ENCODE data around the gene MORC4. TPM values are rescaled to one million over a fixed set of nuclear protein-coding genes. Genes with fewer than 3 reads are reported as not detected.
A peak's percentile ranks its signal among the peaks of the same experiment; 100 is the strongest.

MORC4 gene
- 16.3 TPM for total RNA-seq
- long read RNA-seq, transcript MORC4-202 (17 exons, 3,834 nt), result major isoform, 19 of 54 reads
- long read RNA-seq, transcript MORC4-201 (17 exons, 2,940 nt), result minor isoform, 10 of 54 reads
- long read RNA-seq, partial matches to known transcripts, result 7 of 54 reads
- long read RNA-seq, other reads (novel, unspliced or antisense), result 18 of 54 reads

DNA sequence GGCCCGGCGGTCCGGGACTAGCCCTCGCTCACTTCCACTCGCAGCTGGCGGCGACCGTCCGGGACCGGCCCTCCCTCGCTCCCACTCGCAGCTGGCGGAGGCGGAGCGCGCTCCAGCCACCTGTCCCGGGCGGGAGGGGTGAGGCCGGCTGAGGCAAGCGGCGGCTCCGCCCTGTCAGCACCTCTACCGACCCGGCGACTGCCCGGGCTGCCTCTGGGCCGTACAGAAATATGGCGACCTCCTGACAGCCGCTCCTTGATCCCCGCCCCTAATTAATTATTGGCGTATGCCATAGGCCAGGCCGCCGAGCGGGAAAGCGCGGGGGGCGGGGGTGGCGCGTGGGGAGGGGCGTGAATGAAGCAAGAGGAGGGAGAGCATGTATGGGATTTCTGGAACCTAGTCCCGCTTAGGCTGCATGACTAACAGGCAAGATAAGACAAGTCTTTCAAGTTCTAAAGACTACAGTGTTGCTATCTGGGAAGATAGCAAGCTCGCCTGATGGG lies at the start of gene MORC4:
Gene MORC4, minus strand, starts transcription at position 200 of the 503 bp plus-strand sequence. CDS start 243 bp downstream, outside the sequence.
- Histone ChIP-seq H3K4me3 (peak within 1 kb of the TSS; percentile 58), H3K27me3 (no peaks in the 10 kb centered on the region), H3K4me1 (no peaks in the 10 kb centered on the region), H3K27ac (peak within 1 kb of the TSS; percentile 42), H3K36me3 (no peaks in the 10 kb centered on the region), H3K9me3 (no peaks in the 10 kb centered on the region)
- intact Hi-C loops (cut with DNase I), result no loop called here
- TF ChIP-seq, protein P1, sequence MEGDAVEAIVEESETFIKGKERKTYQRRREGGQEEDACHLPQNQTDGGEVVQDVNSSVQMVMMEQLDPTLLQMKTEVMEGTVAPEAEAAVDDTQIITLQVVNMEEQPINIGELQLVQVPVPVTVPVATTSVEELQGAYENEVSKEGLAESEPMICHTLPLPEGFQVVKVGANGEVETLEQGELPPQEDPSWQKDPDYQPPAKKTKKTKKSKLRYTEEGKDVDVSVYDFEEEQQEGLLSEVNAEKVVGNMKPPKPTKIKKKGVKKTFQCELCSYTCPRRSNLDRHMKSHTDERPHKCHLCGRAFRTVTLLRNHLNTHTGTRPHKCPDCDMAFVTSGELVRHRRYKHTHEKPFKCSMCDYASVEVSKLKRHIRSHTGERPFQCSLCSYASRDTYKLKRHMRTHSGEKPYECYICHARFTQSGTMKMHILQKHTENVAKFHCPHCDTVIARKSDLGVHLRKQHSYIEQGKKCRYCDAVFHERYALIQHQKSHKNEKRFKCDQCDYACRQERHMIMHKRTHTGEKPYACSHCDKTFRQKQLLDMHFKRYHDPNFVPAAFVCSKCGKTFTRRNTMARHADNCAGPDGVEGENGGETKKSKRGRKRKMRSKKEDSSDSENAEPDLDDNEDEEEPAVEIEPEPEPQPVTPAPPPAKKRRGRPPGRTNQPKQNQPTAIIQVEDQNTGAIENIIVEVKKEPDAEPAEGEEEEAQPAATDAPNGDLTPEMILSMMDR (IDR thresholded peaks at IDR 0.05), result no peak
- ATAC-seq (peak; percentile 97), DNase-seq (peak; percentile 90)

DNA sequence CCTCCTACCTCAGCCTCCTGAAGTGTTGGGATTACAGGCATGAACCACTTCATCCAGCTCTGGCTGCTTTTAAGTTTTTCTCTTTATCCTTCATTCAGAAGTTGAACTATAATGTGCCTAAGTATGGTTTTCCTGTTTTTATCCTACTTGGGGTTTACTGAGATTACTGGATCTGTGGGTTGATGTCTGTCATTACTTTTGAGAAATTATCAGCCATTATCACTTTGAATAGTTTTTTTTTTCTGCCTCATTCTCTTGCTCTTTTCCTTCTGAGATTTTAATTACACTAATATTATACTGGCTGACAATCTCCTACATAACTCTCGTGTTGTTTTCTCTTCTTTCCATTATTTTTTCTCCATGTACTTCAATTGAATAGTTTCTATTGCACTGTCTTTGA lies 47.6 kb upstream of the MORC4 start:
- H3K4me3 ChIP-seq, result no peak overlapping the region
- TF ChIP-seq, protein P1 (IDR thresholded peaks at IDR 0.05), result no peak
- no peak overlapping the region for H3K27ac ChIP-seq
- no peaks in the 10 kb centered on the region for H3K36me3 ChIP-seq
- no peak for DNase-seq
- no peaks in the 10 kb centered on the region for H3K4me1 ChIP-seq
- no peaks in the 10 kb centered on the region for H3K9me3 ChIP-seq
- ATAC-seq, result no peak
- intact Hi-C loops (cut with DNase I), result no loop called here
- no peaks in the 10 kb centered on the region for H3K27me3 ChIP-seq

DNA sequence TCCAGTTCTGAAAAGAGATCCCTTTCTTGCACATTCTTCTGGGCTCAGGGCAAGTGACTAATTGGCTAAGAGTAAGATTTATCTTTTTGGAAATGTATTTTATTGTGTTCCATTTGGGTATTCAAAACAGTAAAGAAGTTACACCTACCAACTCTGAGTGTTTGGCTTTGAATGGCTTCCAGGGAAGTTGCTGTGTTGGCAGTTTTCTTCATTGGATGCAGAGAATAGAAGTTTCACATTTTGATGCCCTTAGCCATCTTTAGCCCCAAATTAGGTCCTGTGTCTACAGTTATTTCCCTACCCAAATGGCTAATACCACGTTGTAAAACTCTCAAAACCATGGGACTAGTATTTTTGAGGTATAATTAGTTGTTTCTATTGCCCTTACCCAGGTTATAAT lies 29.7 kb upstream of the MORC4 start:
- no peak for DNase-seq
- TF ChIP-seq, protein P1 (IDR thresholded peaks at IDR 0.05), result no peak
- intact Hi-C loops (cut with DNase I), result no loop called here
- Histone ChIP-seq H3K27ac (no peak overlapping the region), H3K4me3 (no peak overlapping the region), H3K4me1 (no peaks in the 10 kb centered on the region), H3K36me3 (no peaks in the 10 kb centered on the region), H3K27me3 (no peaks in the 10 kb centered on the region), H3K9me3 (no peaks in the 10 kb centered on the region)
- no peak for ATAC-seq

DNA sequence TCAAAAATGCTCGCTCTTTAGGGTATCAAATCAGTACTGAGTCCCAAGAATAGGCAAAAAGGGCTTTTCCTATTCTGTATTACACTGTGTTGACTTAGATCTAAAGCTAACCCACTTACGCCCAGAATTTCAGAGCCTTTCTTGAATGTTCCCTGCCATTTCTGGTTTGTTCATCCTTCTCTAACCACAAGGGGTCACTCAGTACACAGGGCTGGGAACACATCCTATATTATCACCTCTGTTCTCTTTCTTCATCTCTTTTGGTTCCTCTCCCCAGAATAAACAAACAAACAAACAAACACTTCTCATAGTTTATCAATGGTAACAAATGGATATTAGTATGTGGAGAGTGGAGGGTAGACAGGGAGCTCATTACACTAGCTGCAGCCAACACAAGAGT lies 25.5 kb upstream of the MORC4 start:
- TF ChIP-seq, protein P1 (IDR thresholded peaks at IDR 0.05), result peak; percentile 43
- no peak overlapping the region for H3K4me3 ChIP-seq
- no peaks in the 10 kb centered on the region for H3K4me1 ChIP-seq
- H3K27ac ChIP-seq, result no peak overlapping the region
- H3K9me3 ChIP-seq, result no peaks in the 10 kb centered on the region
- intact Hi-C loops (cut with DNase I), result no loop called here
- ATAC-seq (peak; percentile 56), DNase-seq (no peak)
- no peaks in the 10 kb centered on the region for H3K27me3 ChIP-seq
- H3K36me3 ChIP-seq, result no peaks in the 10 kb centered on the region

DNA sequence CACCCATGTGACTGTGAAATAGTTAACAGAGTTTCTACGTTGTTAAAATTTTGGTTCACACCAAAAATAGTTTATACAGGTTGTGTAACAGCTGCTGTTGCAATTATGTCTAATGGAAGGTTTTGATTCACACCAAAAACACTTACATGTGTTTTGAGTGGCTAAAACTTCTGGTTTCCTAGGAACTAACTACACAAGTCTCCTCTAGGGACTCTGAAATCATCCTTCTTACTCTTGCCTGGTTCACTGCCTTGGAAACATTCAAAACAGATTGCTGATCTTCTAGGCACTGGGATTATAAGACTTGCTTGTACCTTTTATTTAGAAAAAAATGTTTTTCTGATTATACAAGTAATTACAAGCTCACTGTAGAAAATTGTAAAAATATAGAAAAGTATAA lies 14.9 kb upstream of the MORC4 start:
- no peak for ATAC-seq
- no peak for DNase-seq
- Histone ChIP-seq H3K27ac (no peak overlapping the region), H3K4me1 (no peaks in the 10 kb centered on the region), H3K9me3 (no peaks in the 10 kb centered on the region), H3K4me3 (no peak overlapping the region), H3K36me3 (no peaks in the 10 kb centered on the region), H3K27me3 (no peaks in the 10 kb centered on the region)
- TF ChIP-seq, protein P1 (IDR thresholded peaks at IDR 0.05), result no peak
- intact Hi-C loops (cut with DNase I), result no loop called here

DNA sequence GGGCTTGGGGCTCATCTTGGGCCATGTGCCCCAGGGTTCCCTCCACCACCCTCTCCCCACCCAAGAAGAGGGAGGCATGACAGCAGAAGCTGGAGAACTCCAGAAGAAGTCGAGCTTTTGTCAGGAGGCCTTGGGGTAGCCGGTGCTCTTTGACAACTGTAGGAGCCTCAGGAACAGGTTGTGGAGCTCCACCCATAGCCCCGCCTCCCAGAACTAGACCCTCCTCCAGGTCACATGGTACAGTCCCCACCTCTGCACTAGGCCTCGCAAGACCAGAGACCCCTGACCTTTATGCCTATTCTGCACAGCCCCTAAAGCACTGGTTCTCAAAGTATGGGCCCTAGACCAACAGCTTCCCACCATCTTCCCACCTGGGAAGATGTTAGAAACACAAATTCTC lies 8.0 kb upstream of the MORC4 start:
- Histone ChIP-seq H3K4me1 (no peaks in the 10 kb centered on the region), H3K36me3 (no peaks in the 10 kb centered on the region), H3K27ac (no peak overlapping the region), H3K9me3 (no peaks in the 10 kb centered on the region), H3K4me3 (no peak overlapping the region), H3K27me3 (no peaks in the 10 kb centered on the region)
- no peak for ATAC-seq
- DNase-seq, result no peak
- TF ChIP-seq, protein P1 (IDR thresholded peaks at IDR 0.05), result no peak
- intact Hi-C loops (cut with DNase I), result no loop called here
